ENCODE data around the gene CCSAP. TPM values are rescaled to one million over a fixed set of nuclear protein-coding genes. Genes with fewer than 3 reads are reported as not detected.

The CCSAP gene
- total and polyA plus RNA-seq, 10 of the 15 experiments (the other 5 are each of a cell fraction or from before 2014, with no cell fraction given) = 0.75 to 3.4 (median 2.8) TPM

DNA sequence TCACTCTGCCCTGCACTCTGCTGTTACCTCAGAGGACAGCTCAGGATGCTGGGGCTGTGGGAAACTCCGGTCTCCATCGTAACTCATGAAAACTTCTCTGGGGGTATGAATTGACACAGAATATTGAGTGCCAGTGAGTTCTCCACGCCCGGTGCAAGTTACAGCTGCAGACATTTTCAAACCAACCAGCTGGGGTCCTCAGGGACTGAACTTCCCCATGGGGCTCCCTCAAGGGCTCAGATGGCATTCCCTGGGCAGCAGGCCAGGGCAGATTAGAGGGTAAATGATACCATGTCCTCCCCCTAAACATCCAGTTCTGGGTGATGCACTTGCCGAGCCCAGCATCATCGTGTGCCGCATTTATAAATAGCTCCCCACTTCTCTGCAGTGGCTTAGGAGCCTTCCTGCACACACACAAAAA is 27.8 kb upstream of the CCSAP start:
- Histone ChIP-seq H3K4me3 (no peak overlapping the region), H3K4me1 (ENCODE audit: control insufficient read depth, insufficient read depth, low read length) (peaks cover 14% of the 10 kb centered on the region), H3K9ac (ENCODE audit: control insufficient read depth, insufficient read depth, low read length) (no peak overlapping the region), H3K9me3 (replicated peaks; ENCODE audit: control insufficient read depth, insufficient read depth, low read length) (peaks cover 3% of the 10 kb centered on the region; the same call in 2 of the 3 replicates), H3K36me3 (ENCODE audit: control insufficient read depth in 2 of 2, insufficient read depth in 2 of 2, low read length in 1 of 2) (no peaks in the 10 kb centered on the region), H3K27me3 (replicated peaks in 1 of 2; ENCODE audit: control insufficient read depth in 2 of 2, insufficient read depth in 2 of 2, low read length in 1 of 2) (peaks cover 1 to 3% of the 10 kb centered on the region in 2 experiments; a peak in 2 of 4 replicates), H2AFZ (ENCODE audit: control insufficient read depth, low read depth, low read length) (no peak overlapping the region), H3K4me2 (ENCODE audit: control insufficient read depth, insufficient read depth) (no peak overlapping the region), H3K27ac (ENCODE audit: control insufficient read depth, insufficient read depth) (no peak overlapping the region), H4K20me1 (ENCODE audit: control insufficient read depth, insufficient read depth) (no peaks in the 10 kb centered on the region), H3K79me2 (ENCODE audit: control insufficient read depth, insufficient read depth, low read length) (no peaks in the 10 kb centered on the region)
- WGBS (ENCODE audit: insufficient coverage, insufficient replicate concordance, low lambda C conversion rate, missing lambda C conversion rate) = 2% methylated on average over 7 of the region's 7 CpGs
- ChIA-PET CTCF (interaction anchor here (1.2 kb wide), 1 partner anchor 110 kb away, joined by 7 read pairs; no protein-coding TSS in a partner anchor), POLR2A (no interaction called here), RAD21 (ENCODE audit: unreplicated experiment) (interaction anchor here (0.7 kb wide), 1 partner anchor 111 kb away, joined by 3 read pairs; no protein-coding TSS in a partner anchor), SMC1A (ENCODE audit: uncharacterized antibody, unreplicated experiment) (interaction anchor here (0.9 kb wide), 1 partner anchor 110 kb away, joined by 3 read pairs; no protein-coding TSS in a partner anchor)
- intact Hi-C loops (cut with micrococcal nuclease; ENCODE audit: unreplicated experiment) (no loop called here), in situ Hi-C loops (cut with MboI) (no loop called here)
- TF ChIP-seq POU2F2 (IDR thresholded peaks at IDR 0.05; ENCODE audit: borderline replicate concordance, low read depth, low read length) = no peak
- TF ChIP-seq, protein P1, sequence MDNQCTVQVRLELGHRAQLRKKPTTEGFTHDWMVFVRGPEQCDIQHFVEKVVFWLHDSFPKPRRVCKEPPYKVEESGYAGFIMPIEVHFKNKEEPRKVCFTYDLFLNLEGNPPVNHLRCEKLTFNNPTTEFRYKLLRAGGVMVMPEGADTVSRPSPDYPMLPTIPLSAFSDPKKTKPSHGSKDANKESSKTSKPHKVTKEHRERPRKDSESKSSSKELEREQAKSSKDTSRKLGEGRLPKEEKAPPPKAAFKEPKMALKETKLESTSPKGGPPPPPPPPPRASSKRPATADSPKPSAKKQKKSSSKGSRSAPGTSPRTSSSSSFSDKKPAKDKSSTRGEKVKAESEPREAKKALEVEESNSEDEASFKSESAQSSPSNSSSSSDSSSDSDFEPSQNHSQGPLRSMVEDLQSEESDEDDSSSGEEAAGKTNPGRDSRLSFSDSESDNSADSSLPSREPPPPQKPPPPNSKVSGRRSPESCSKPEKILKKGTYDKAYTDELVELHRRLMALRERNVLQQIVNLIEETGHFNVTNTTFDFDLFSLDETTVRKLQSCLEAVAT (IDR thresholded peaks at IDR 0.05) = no peak
- TF ChIP-seq MXI1 (IDR thresholded peaks at IDR 0.05; ENCODE audit: low read depth, low read length) = no peak
- no peak for TF ChIP-seq ATF7 (IDR thresholded peaks at IDR 0.05; ENCODE audit: low read depth)
- TF ChIP-seq NR2C2 (IDR thresholded peaks at IDR 0.05; ENCODE audit: borderline replicate concordance, control insufficient read depth, insufficient read length, low read depth) = no peak
- TF ChIP-seq HDAC2 (IDR thresholded peaks at IDR 0.05) = no peak
- TF ChIP-seq, protein P2, sequence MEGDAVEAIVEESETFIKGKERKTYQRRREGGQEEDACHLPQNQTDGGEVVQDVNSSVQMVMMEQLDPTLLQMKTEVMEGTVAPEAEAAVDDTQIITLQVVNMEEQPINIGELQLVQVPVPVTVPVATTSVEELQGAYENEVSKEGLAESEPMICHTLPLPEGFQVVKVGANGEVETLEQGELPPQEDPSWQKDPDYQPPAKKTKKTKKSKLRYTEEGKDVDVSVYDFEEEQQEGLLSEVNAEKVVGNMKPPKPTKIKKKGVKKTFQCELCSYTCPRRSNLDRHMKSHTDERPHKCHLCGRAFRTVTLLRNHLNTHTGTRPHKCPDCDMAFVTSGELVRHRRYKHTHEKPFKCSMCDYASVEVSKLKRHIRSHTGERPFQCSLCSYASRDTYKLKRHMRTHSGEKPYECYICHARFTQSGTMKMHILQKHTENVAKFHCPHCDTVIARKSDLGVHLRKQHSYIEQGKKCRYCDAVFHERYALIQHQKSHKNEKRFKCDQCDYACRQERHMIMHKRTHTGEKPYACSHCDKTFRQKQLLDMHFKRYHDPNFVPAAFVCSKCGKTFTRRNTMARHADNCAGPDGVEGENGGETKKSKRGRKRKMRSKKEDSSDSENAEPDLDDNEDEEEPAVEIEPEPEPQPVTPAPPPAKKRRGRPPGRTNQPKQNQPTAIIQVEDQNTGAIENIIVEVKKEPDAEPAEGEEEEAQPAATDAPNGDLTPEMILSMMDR (IDR thresholded peaks at IDR 0.05 in 2 of 3, conservative IDR thresholded peaks at IDR 0.05 in 1 of 3; ENCODE audit: control insufficient read depth in 2 of 3, extremely low read depth in 1 of 3, insufficient read depth in 1 of 3, low read depth in 3 of 3, low read length in 3 of 3) = no peak
- TF ChIP-seq, protein P3, sequence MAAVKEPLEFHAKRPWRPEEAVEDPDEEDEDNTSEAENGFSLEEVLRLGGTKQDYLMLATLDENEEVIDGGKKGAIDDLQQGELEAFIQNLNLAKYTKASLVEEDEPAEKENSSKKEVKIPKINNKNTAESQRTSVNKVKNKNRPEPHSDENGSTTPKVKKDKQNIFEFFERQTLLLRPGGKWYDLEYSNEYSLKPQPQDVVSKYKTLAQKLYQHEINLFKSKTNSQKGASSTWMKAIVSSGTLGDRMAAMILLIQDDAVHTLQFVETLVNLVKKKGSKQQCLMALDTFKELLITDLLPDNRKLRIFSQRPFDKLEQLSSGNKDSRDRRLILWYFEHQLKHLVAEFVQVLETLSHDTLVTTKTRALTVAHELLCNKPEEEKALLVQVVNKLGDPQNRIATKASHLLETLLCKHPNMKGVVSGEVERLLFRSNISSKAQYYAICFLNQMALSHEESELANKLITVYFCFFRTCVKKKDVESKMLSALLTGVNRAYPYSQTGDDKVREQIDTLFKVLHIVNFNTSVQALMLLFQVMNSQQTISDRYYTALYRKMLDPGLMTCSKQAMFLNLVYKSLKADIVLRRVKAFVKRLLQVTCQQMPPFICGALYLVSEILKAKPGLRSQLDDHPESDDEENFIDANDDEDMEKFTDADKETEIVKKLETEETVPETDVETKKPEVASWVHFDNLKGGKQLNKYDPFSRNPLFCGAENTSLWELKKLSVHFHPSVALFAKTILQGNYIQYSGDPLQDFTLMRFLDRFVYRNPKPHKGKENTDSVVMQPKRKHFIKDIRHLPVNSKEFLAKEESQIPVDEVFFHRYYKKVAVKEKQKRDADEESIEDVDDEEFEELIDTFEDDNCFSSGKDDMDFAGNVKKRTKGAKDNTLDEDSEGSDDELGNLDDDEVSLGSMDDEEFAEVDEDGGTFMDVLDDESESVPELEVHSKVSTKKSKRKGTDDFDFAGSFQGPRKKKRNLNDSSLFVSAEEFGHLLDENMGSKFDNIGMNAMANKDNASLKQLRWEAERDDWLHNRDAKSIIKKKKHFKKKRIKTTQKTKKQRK (IDR thresholded peaks at IDR 0.05; ENCODE audit: low read depth, low read length) = no peak
- TF ChIP-seq, protein P4, sequence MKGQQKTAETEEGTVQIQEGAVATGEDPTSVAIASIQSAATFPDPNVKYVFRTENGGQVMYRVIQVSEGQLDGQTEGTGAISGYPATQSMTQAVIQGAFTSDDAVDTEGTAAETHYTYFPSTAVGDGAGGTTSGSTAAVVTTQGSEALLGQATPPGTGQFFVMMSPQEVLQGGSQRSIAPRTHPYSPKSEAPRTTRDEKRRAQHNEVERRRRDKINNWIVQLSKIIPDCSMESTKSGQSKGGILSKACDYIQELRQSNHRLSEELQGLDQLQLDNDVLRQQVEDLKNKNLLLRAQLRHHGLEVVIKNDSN (IDR thresholded peaks at IDR 0.05; ENCODE audit: borderline replicate concordance, extremely low read length, insufficient read depth, low read depth, low read length) = no peak
- ATAC-seq (peak; percentile 26; the same call in 2 of the 3 replicates), DNase-seq (ENCODE audit: low read depth, low spot score) (peak; percentile 27), FAIRE-seq (peak; percentile 7)
- no TSS peak for BruUV-seq (replicated peaks)

All from GM12878 (cell line).